Hematopoietic multipotent progenitor cell treated with erythropoietin and hydrocortisone succinate and interleukin-3 and kit ligand, for 15 days (in vitro differentiated cells): ENCODE data around the gene PEAK1.

Source experiments
- DNase-seq: peaks from one replicate; pipeline ENCODE4 v3.0.0-alpha.2; 2015; ENCODE audit warnings: low spot score

PEAK1 gene

GRCh38 chr15:77402740-77403379, 17.0 kb downstream of the PEAK1 start:
- no peak for DNase-seq

- no peak for DNase-seq
Observed at GRCh38 chr15:77400258-77400657, 19.6 kb downstream of the PEAK1 start.

DNA sequence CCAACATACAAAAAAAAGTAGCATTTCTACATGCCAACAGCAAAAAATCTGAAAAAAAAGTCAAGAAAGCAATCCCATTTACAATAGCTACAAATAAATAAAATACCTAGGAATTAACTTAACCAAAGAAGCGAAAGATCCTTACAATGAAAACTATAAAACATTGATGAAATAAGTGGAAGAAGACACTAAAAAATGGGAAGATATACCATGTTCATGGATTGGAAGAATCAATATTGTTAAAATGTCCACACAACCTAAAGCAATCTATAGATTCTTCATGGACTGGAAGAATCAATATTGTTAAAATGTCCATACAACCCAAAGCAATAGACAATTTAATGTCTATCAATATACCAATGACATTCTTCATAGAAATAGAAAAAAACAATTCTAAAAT, 21.0 kb downstream of the PEAK1 start:
- no peak for DNase-seq

DNA sequence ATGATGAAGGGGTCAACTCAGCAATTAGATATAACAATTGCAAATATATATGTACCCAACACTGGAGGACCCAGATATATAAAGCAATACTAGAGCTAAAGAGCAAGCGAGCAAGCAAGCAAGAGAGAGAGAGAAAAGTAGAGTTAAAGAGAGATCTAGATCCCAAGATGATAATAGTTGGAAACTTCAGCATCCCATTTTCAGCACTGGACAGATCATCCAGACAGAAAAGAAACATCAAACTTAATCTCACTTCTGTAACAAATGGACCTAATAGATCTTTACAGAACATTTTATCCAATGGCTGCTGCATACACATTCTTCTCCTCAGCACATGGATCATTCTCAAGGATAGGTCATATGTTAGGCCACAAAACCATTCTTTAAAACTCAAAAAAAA, 23.2 kb downstream of the PEAK1 start:
- DNase-seq, result no peak

DNA sequence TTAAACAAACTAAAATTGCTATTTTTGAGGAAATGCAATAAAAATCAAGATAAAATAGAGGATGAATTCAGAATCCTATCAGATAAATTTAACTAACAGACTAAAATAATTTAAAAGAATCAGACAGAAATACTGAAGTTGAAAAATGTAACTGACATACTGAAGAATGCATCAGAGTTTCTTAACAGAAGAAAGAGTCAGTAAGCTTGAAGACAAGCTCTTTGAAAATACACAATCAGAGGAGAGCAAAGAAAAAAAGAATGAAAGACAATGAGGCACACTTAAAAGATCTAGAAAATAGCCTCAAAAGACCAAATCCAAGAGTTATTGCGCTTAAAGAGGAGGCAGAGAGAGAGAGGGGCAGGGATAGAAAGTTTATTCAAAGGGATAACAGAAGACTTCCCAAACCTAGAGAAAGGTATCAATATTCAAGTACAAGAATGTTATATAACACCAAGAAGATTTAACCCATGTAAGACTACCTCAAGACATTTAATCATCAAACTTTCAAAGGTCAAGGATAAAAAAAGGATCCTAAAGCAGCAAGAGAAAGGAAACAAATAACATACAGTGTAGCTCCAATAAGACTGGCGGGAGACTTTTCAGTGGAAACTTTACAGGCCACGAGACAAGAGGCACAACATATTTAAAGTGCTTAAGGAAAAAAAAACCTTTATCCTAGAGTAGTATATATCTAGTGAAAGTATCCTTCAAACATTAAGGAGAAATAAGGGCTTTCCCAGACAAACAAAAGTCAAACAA, 24.7 kb downstream of the PEAK1 start:
- DNase-seq, result no peak

- no peak for DNase-seq
Observed at GRCh38 chr15:77393471-77393840, 26.4 kb downstream of the PEAK1 start.

GRCh38 chr15:77392762-77393470, 27.0 kb downstream of the PEAK1 start:
- DNase-seq, result no peak

GRCh38 chr15:77391372-77391951, 28.4 kb downstream of the PEAK1 start:
- DNase-seq, result no peak

DNA sequence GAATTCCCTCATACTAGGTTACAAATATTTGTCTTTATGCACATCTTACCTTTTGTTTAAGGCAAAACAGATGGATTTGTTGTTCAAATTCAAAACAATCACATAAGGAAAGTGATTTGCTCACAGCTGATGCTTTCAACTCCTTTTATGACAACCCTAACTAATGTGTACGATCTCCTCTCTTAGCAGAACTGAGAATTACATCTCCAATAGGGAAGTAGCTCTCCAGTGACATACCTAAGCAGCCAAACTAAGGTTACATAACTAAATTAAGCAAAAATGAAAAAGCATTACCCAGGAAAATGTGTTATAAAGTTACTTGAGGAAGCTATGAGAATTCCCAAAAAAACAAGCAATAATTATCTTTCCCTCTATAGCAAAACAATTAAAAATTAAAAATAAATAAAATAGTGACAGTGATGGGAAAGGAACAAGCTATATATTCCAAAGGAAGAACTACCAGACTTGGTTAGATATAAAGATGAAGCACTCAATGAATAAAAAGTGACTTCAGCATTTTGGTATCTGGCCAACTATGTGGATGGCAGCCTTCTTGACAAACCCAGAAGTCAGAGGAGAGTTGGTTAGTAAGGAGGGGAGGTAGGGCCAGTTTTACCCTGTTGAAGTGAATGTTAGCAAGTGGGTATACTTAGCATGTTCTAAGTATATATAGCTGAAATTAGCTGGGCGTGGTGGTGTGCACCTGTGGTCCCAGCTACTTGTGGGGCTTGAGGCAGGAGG, 32.4 kb downstream of the PEAK1 start:
- no peak for DNase-seq

- DNase-seq, result no peak
Observed at GRCh38 chr15:77386626-77387025, 33.3 kb downstream of the PEAK1 start.

- DNase-seq, result no peak
Observed at GRCh38 chr15:77384589-77385359, 35.1 kb downstream of the PEAK1 start.

GRCh38 chr15:77384086-77384485, 35.8 kb downstream of the PEAK1 start:
- no peak for DNase-seq

DNA sequence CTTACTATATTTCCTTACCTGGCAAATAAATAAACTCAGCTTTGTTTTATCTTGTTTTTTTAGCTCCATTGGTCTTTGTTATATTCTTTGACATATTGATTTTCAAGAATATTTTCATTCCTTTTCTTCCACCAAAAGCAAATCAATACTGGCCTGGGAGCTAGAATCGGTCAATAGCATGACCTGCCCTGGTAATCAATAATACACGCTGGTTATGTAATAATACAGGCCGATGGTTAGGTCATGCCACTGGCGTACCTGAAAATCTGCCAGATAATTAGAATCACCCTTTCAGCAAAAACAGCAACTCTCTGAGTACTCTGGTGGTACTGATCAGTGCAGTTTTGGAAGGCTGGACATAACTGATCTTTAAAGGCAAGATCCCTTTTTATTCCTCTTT, 39.9 kb downstream of the PEAK1 start:
- DNase-seq, result no peak

DNA sequence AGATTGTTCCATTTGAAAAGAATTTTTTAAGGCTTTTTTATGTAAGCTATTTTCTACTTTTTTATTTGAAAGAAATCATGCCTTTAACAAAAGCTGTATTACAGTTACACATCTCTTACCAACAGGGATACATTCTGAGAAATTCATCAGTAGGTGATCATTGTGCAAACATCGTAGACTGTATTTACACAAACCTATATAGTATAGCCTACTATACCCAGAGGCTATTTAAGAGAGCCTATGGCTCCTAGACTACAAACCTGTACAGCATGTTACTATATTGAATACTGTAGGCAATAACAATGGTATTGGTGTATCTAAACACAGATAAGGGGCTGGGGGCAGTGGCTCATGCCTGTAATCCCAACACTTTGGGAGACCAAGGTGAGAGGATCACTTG, 43.1 kb downstream of the PEAK1 start:
- DNase-seq, result no peak

- no peak for DNase-seq
Observed at GRCh38 chr15:77375133-77375532, 44.8 kb downstream of the PEAK1 start.

DNA sequence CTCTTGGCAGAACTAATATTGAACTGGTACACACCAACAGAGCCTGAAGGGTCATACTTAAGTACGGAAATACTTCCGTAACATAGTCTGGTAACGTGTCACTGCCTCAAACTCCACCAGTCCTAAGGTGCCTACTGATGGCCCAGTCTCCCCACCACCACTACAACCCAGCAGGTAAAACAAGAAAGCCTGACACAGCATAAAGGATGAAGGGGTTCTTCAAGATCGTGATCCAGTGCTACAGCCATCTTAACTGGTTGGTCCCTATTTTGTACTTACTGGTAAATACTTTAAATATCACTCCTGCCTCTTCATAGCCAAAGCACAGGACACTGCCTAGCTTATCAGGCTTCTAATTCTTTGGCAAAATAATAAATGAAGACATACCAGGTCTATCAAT, 46.5 kb downstream of the PEAK1 start:
- DNase-seq, result no peak

DNA sequence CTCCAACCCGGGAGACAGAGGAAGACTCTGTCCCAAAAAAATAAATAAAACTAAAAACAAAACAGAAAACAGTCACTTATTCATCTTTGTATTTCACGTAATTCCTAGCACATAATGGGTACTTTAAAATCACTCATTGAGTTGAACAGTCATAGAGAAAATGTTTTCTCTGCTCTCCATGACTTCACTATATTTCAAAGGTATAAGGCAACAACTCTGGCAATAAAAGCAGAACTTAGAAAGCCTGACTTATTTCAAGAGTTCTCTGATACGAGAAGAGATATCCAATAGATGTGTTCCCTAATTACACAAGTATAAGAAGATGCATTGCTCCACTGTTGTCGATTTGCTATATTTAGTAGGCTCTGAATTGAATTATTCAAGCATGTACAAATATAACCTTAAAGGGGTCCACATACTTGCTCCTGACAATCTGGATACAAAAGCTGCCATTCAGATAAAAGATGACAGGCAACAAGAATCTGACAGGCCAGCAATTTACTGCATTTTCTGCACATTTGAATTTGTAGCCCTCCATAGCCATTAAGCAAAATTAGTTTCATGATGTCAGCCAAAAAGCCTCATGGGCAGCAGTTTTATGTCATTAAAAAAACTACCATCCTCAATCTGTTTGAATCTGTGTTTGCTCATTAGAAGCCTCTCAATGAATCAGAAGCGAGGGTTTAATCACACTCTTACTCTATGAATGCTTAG, 47.9 kb downstream of the PEAK1 start:
- no peak for DNase-seq

DNA sequence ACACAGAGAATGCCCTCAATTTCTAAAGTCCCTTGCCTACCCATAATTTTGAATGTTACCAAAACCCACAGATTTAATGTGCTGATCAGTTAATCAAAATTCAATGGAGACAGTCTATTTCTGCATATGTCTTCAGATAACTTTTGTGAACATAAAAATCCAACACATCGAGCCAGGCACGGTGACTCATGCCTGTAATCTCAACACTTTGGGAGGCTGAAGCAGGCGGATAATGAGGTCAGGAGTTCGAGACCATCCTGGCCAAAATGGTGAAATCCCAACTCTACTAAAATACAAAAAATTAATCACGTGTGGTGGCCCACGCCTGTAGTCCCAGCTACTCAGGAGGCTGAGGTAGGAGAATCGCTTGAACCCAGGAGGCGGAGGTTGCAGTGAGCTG, 49.3 kb downstream of the PEAK1 start:
- DNase-seq, result no peak

DNA sequence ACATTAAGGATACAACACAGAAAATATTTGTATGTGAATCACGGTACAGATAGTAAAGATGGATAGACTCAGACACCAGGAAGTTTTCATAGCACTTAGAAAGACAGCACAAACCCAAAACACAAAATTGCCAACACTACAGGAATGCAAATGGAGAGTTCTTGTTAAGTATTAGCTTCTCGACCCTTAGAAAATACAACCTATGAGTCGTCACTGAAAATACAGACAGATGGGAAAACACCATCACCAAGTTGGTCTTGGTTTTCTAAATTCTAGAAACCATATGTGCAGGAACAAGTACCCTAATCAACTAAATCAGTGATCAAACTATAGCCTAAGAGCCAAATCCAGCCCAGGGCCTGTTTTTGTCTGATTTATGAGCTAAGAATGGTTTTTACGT, 50.7 kb downstream of the PEAK1 start:
- no peak for DNase-seq

- DNase-seq, result no peak
Observed at GRCh38 chr15:77367631-77368030, 52.3 kb downstream of the PEAK1 start.

GRCh38 chr15:77361456-77361855, 58.4 kb downstream of the PEAK1 start:
- DNase-seq, result no peak
